Hypothalamus (tissue), 51 donors: ENCODE data around the gene OR6J1.
"Not testable (repeated sequence)": the region's sequence is repeated elsewhere in the genome, so short reads cannot be mapped to it uniquely, and the experiment has no call there.

ENCODE experiments used
- DNase-seq, 51 donors: peaks; one replicate each; lab custom pipeline; 2025; lab: John Stamatoyannopoulos, UW

The OR6J1 gene

DNA sequence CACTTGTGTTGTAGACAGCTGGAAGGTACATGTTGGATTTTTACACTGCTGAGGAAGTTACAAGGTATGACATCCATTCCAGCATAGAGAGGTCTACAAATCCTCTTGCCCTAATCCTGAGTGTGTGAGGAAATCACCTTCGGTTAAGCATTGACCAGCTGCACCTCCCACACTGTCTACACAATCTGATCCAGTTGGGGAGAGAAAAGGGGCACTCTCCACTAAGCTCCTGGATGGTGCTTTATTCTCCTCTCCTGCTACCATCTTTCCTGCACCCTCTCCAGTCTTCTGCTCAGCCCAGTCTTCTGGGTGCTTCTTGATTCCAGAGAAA, at the start of gene OR6J1:
TSS of gene OR6J1 (minus strand) at position 48 of the 331 bp plus-strand sequence. CDS start 9,541 bp downstream, outside the sequence.
- no peak for DNase-seq

DNA sequence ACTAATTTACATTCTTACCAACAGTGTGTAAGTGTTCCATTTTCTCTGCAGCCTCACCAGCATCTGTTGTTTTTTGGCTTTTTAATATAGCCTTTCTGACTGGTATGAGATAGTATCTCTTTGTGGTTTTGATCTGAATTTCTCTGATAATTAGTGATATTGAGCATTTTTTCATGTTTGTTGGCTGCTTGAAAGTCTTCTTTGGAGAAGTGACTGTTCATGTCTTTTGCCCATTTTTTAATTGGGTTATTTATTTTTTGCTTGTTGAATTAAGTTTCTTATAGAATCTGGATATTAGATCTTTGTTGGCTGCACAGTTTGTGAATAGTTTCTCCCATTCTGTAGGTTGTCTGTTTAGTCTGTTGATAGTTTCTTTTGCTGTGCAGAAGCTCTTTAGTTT, 48.0 kb upstream of the OR6J1 start:
- DNase-seq: no peak

DNA sequence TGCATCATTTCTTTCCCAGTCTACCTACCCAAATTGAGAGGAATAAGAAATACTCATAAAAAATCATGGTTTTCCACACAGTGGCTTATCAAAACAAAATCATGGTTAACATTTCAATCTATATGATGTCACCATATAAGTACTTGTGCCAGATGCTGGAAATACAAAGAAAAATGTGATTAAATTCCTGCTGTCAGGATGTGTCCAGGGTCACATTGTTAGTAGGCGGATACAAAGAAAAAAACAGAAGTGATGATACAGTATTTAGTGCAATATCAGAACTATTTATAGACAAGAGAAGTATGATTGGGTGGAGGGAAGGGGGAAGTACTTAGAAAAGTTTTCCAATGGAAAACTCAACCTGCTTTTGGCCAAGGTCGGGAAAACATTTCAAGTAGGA, 47.0 kb upstream of the OR6J1 start:
- DNase-seq: no peak

DNA sequence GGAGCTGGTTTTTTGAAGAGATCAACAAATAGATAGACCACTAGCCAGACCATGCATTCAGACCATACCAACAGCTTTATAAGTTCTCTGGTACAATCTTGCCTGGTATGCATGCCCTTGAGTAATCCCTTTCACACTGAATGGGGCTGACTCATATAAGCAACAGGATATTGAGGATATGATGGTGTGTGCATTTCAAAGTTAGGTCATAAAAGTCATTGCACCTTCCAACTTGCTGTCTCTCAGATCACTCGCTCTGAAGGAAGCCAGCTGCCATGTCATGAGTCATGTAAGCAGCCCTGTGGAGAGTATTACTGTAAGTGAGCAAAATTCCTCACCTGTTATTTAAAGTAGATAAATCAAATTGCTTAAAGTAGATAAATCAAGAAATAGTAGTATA, 45.0 kb upstream of the OR6J1 start:
- DNase-seq: no peak

DNA sequence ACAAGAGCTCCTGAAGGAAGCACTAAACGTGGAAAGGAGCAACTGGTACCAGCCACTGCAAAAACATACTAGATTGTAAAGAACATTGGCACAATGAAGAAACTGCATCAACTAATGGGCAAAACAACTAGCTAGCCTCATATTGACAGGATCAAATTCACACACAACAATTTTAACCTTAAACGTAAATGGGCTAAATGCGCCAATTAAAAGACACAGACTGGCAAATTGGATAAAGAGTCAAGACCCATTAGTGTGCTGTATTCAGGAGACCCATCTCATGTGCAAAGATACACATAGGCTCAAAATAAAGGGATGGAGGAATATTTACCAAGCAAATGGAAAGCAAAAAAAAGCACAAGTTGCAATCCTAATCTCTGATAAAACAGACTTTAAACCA, 43.8 kb upstream of the OR6J1 start:
- not testable (repeated sequence) for DNase-seq

DNA sequence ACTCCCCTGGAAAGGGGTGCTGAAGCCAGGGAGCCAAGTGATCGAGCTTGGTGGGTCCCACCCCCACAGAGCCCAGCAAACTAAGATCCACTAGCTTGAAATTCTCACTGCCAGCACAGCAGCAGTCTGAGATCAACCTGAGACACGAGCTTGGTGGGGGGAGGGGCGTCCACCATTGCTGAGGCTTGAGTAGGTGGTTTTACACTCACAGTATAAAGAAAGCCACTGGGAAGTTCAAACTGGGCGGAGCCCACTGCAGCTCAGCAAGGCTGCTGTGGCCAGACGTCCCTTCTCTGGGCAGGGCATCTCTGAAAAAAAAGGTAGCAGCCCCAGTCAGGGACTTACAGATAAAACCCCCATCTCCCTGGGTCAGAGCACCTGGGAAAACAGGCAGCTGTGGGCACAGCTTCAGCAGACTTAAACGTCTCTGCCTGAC, 42.0 kb upstream of the OR6J1 start:
- DNase-seq: not testable (repeated sequence)

DNA sequence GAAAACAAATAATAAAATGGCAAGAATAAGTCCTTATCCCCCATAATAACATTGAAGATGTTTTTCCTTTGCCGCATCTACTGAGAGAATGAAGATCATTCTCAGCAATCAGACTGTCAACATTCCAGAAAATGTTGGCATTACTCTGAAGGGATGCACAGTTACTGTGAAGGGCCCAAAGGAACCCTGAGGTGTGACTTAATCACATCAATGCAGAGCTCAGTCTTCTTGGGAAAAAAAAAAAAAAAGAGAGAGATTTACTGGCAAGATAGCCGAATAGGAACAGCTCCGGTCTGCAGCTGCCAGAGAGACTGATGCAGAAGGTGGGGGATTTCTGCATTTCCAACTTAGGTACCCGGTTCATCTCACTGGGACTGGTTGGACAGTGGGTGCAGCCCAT, 41.3 kb upstream of the OR6J1 start:
- no peak for DNase-seq

DNA sequence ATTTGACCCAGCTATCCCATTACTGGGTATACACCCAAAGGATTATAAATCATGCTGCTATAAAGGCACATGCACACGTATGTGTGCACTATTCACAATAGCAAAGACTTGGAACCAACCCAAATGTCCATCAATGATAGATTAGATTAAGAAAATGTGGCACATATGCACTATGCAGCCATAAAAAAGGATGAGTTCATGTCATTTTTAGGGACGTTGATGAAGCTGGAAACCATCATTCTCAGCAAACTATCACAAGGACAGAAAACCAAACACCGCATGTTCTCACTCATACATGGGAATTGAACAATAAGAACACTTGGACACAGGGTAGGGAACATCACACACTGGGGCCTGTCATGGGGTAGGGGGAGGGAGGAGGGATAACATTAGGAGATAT, 39.3 kb upstream of the OR6J1 start:
- not testable (repeated sequence) for DNase-seq

DNA sequence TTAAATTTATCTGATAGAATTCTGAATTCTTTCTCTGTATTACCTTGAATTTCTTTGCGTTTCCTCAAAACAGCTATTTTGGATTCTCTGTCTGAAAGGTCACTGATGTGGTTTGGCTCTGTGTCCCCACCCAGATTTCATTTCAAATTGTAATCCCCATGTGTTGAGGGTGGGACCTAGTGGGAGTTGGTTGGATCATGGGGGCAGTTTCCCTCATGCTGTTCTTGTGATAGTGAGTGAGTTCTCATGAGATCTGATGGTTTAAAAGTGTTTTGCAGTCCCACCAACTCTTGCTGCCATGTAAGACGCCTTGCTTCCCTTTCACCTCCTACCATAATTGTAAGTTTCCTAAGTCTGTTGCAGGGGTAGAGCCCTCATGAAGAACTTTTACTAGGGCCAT, 34.1 kb upstream of the OR6J1 start:
- no peak for DNase-seq

DNA sequence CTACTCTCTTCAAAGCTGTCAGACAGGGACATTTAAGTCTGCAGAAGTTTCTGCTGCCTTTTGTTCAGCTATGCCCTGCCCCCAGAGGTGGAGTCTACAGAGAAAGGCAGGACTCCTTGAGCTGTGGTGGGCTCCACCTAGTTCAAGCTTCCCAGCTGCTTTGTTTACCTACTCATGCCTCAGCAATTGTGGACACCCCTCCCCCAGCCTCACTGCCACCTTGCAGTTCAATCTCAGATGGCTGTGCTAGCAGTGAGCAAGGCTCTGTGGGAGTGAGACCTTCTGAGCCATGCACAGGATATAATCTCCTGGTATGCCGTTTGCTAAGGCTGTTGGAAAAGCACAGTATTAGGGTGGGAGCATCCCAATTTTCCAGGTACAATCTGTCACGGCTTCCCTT, 33.4 kb upstream of the OR6J1 start:
- not testable (repeated sequence) for DNase-seq

DNA sequence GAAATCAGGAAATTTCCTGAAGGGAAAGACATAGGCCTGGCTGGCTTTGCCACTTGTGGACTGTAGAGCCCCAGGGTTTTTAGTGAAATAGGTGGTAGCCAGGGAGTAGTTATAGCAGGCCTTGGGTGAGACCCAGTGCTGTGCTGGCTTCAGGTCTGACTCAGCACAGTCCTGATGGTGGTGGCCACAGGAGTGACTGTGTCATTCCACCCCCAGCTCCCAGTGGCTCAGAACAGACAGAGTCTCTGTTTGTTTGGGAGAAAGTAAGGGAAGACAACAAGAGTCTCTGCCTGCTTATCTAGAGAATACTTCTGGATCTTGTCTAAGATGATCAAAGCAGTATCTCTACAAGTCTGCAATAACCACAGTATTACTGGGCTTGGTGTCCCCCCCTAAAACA, 27.5 kb upstream of the OR6J1 start:
- no peak for DNase-seq

DNA sequence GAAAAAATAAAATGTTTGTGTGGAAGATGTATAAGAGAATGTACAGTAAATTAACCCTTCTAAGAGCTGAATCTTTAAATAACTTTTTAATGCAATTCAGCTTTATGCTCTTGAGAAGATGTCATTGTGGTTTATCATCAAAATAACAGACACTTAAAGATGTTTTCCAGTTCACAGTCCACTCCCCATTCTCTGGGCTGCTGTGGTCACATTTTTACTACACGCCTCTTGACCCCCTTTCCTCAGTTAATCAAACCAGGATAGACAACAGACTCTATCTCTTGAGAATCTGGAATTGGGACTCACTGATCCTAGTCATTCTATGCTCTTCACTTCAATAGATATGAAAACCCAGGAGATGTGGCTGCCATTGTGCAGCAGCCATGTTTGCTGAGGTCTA, 24.7 kb upstream of the OR6J1 start:
- no peak for DNase-seq

DNA sequence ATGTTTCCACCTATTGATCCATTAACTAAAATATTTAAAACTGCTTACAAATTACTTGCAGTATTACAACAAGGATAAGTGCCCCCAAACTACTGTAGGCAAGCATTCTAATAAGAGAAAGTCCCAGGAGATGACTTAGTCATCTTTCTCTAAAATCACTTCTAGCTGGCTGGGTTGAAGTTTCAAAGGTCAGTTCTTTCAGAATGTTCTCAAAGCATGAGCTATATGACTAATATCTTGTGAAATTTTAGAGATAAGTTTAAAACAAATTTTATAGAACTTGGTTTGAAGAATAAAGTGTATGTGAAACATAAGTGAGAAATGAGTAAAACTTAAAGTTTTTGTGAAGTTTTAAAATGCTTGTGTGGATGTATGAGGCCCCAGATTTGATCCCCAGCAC, 24.3 kb upstream of the OR6J1 start:
- DNase-seq: no peak

DNA sequence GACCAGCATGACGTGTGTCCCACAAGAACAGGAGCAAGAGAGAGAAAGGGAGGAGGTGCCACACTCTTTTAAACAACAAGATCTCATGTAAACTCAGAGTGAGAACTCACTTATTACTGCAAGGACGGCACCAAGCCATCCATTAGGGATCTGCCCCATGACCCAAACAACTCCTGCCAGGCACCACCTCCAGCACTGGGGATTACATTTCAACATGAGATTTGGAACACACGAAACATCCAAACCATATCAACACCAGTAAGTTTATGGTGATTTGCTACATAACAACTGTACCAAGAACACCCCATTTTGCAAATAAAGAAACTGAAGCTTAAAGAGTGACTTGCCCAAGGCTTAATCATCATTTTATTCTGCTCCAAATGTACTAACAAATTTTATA, 23.7 kb upstream of the OR6J1 start:
- DNase-seq: no peak

DNA sequence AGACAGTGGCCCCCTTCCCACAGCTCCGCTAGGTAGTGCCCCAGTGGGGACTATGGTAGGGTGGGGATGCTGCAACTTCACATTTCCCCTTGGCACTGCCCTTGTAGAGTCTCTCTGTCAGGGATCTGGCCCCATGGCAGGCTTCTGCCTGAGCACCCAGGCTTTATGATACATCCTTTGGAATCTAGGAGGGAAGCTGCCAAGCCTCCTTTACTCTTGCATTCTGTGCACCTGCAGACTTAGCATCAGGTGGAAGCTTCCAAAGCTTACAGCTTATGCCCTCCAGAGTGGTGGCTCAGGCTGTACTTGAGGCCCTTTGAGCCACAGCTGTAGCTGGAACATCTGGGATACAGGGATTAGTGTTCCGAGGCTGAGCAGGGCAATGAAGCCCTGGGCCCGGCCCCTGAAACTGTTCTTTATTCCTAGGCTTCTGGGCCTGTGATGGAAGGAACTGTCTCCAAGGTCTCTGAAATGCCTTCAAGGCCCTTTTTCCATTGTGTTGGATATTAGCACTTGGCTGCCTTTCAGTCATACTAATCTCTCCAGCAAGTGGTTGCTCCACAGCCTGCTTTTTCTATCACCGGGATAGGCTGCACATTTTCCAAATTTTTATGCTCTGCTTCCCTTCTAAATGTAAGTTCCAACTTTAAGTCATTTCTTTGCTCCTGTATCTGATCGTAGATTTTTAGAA, 22.2 kb upstream of the OR6J1 start:
- no peak for DNase-seq

DNA sequence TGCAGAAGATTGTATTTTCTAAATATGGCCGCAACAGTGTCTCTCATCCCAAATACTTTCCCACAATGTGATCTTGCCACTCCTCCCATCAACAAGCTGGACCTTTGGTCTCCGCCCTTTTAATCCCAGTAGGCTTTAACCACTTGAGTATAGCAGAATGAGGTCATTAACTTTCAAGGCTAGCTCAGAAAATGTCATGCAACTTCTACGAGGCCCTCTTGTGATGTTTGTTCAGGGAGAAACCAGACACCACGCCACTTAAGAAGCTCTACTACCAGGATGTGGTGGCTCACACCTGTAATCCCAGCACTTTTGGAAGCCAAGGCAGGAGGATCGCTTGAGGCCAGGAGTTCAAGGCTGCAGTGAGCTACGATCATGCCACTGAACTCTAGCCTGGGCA, 20.1 kb upstream of the OR6J1 start:
- DNase-seq: no peak

DNA sequence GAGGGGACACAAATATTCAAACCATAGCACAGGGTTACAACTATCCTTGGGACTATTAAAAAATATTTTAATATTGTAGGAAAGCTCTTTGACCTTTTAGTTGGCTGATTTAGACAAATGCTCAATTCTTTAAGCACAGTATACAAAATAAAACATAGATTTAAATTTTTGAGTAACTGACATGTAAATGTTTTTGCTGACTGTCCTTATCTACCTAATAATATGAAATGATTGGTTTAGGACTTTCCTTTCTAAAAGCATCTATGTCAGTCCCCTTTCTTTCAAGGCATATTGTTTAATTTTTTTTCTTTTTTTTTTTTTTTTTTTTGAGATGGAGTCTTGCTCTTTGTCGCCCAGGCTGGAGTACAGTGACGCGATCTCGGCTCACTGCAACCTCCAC, 16.5 kb upstream of the OR6J1 start:
- DNase-seq: no peak

DNA sequence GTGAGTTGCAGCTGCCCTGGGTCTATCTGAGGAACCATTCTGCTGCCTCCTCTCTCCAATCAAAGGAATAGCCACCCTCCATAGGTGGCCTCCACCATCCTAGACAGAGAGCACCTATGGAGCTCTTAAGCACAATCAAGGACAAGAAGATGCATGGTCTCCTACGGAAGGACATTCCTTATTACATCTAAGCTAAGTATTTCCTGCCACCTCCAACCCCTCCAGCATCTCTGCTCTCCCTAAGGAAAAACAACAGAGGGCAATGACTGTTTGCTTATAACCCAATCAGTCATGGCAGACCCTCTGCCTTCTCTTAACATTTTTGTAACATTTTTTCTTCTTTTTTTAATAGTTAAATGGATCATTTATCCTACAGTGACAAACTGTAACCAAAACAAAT, 14.8 kb upstream of the OR6J1 start:
- no peak for DNase-seq

DNA sequence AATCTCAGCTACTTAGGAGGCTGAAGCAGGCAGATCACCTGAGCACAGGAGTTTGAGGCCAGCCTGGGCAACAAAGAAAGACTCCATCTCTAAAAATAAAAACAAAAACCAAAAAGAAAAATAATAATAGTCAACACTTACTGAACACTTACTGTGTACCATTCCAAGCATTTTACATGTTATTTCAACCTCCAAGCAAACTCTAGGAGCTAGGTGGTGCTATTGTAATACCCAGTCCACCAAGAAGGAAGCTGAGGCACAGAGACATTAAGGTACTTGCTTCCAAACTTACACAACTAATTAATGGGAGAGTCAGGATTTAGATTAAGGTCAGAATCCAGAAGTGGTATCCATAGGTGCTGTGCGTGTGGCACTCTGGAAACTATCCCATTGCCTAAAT, 13.7 kb upstream of the OR6J1 start:
- no peak for DNase-seq

DNA sequence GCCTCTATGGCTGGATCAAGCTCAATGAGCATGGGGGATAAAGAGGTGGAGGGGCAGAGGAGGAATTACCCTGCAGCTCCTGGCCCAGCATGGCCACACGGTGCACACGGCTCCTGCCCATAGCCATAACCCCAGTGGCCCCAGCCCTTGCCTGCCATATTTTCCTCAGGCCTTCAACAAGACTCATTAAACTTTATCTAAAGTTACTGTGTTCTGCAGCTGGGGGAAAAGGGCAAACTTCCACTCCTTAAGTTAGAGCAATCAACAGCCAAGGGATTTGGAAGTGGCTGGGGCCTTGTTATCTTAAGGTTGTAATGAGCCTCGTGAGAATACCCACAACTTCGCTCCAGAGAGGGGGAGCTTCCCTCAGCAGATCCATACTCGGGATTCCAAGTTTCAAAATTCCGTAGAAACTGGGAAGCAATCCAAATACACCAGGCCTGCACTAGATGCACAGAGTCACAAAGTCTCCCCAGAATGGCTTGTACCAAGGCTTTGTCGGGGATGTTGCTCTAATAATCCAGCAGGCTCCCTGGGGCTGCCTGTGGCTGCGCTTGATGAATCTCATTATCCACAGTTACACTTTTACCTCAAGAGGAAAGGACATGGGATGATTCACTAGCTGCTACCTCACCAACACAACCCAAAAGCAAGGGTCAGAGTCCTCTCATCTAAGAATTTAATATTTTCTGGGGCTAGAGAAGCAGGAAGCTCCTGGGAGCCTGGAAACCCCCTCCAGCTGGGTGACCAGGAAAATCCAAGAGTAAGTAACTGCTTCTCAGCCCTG, 13.0 kb upstream of the OR6J1 start:
- DNase-seq: no peak

DNA sequence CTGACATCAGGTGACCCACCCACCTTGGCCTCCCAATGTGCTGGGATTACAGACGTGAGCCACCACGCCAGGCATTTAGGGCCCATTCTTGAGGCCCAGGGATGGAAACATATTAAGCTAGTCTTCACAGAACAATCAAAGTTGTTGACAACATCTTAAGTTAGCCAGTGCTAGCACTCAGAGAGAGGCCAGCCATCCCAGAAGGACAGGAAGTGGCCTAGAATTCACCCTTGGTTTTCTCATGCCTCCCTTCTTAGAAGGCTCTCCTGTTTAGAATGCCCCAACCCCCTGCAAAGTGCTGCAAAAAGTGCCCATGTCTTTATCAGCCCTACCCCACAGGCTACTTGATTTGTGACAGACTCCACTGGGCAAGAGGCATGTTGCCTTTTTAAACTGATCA, 12.1 kb upstream of the OR6J1 start:
- DNase-seq: no peak

DNA sequence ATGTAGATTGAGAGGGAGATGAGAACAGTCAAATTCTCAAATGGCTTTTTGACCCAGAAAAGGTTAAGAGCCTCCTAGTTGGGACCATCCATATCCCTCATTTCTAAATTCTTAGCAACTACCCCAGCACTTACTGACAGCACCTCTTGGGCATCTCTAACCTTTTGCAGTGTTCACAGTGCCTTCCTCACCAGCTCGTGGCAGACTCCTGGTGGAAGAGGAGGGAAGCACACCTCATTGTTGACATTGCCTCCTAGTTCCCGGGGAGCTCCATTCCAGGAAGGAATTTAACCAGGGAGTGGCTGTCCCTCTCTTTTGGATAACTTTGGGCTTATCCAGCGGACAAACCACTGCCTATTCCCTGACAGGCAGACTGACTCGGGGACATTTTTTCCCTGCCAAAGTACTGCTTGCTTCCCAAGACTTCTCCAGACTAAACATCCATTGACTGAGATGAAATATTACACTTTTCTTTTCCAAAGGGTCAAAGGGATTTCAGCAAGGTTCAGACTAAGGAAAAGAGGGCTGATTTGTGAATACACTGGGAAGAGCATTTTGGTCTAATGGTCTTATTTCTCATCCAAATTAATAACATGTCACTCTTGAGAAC, 9.0 kb upstream of the OR6J1 start:
- DNase-seq: peak in 18 of 51 donors; percentile 0 to 18 (median 4)
